Measurements from ENCODE around the gene SEPSECS.

GRCh38 chr4:25142468-25142867 lies 17.8 kb downstream of the SEPSECS start:
- TF ChIP-seq CTCF (IDR thresholded peaks at IDR 0.05): no peak
- TF ChIP-seq POLR2A (IDR thresholded peaks at IDR 0.05): no peak

Measured in Peyer's patch (tissue), 4 donors.